Right lobe of liver (tissue), 4 donors: ENCODE results near the gene CD58.
"Not testable (repeated sequence)": the region's sequence is repeated elsewhere in the genome, so short reads cannot be mapped to it uniquely, and the experiment has no call there.

Experiments
- POLR2A ChIP-seq: fragments of 450-650 bp; IDR thresholded peaks from one replicate; pipeline ENCODE4 v1.6.1; 2017; ENCODE audit warnings: antibody characterized with exemption, mild to moderate bottlenecking
- TF ChIP-seq, protein P1 (sequence below), 4 donors: fragments of 200-600 bp in 3 of 4; fragments of 450-650 bp in 1 of 4; IDR thresholded peaks; one replicate each; pipeline versions ENCODE4 v1.5.1 to v1.8.0; 2016 to 2022; ENCODE audit warnings: antibody characterized with exemption in 4 of 4, mild to moderate bottlenecking in 2 of 4
- donor health status: DM: no; HTN: no; CAD: no.
- donor health status: DM: no; HTN: no; CAD: no.
- donor health status: DM: no; HTN: yes; CAD: no.

DNA sequence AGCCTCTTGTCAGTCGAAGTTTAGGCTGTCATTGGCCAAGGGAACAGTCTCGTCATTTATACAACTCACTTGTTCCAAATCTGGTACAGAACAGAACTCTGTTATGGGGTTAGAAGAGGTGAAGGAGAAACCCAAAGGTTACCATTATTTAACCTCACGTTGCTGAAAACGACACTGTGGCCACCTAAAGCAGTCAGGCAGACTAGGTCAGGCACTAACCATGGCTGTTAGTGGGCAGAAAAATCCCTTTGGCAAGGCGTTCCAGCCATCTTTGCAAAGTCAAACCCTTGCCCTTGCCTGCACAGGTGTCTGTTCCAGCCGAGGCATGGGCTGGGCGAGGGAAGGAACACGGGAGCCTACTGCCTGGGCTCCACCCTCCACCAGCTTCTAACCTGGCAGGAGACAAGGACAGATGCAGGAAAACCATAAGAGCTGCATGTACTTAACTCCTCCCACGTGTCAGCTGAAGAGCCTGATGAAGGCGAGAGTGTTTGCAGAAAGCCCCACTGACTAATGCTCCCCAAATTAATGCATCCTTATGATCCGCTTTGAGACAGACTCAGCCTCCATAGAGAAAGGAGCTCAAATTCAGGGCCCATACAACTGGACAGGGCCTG is 27.7 kb upstream of the CD58 start:
- TF ChIP-seq POLR2A = not testable (repeated sequence)
- TF ChIP-seq, protein P1, sequence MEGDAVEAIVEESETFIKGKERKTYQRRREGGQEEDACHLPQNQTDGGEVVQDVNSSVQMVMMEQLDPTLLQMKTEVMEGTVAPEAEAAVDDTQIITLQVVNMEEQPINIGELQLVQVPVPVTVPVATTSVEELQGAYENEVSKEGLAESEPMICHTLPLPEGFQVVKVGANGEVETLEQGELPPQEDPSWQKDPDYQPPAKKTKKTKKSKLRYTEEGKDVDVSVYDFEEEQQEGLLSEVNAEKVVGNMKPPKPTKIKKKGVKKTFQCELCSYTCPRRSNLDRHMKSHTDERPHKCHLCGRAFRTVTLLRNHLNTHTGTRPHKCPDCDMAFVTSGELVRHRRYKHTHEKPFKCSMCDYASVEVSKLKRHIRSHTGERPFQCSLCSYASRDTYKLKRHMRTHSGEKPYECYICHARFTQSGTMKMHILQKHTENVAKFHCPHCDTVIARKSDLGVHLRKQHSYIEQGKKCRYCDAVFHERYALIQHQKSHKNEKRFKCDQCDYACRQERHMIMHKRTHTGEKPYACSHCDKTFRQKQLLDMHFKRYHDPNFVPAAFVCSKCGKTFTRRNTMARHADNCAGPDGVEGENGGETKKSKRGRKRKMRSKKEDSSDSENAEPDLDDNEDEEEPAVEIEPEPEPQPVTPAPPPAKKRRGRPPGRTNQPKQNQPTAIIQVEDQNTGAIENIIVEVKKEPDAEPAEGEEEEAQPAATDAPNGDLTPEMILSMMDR (IDR thresholded peaks at IDR 0.05) = not testable (repeated sequence)
